HepG2 (cell line): ENCODE measurements around the gene EIF4A3. TPM values are rescaled to one million over a fixed set of nuclear protein-coding genes. Genes with fewer than 3 reads are reported as not detected.

Experiments
- GTF2F1 ChIP-seq: fragments of 150-350 bp; IDR thresholded peaks from 2 replicates; pipeline ENCODE4 v1.6.1; 2014; ENCODE audit warnings: low read length
- HMG20A ChIP-seq: IDR thresholded peaks from 2 replicates; pipeline ENCODE4 v1.6.1; 2016; ENCODE audit warnings: borderline replicate concordance
- IKZF1 ChIP-seq: fragments of 450-650 bp; IDR thresholded peaks from 2 replicates; pipeline ENCODE4 v1.7.1; 2016
- NAIF1 ChIP-seq: sonication (generic); formaldehyde crosslinking; IDR thresholded peaks from 2 replicates; pipeline ENCODE4 v1.5.0; 2020; ENCODE audit warnings: mild to moderate bottlenecking, missing genetic modification reagents, borderline replicate concordance
- RFX1 ChIP-seq: fragments of 450-650 bp; IDR thresholded peaks from 2 replicates; pipeline ENCODE4 v1.6.1; 2017
- SAP130 ChIP-seq: IDR thresholded peaks from 2 replicates; pipeline ENCODE4 v1.6.1; 2016; ENCODE audit warnings: low read depth
- SP4 ChIP-seq: sonication (generic); formaldehyde crosslinking; IDR thresholded peaks from 2 replicates; pipeline ENCODE4 v1.8.1; 2023; ENCODE audit warnings: mild to moderate bottlenecking, missing genetic modification reagents
- TBX2 ChIP-seq: sonication (generic); formaldehyde crosslinking; IDR thresholded peaks from 2 replicates; pipeline ENCODE4 v1.5.0; 2020; ENCODE audit warnings: missing genetic modification reagents, mild to moderate bottlenecking, borderline replicate concordance
- TCF12 ChIP-seq, 2 experiments: fragments of 450-650 bp in 1 of 2; sonication (generic) in 1 of 2; formaldehyde crosslinking in 1 of 2; IDR thresholded peaks; 2 replicates each; pipeline versions ENCODE4 v1.6.1 to v1.8.0; 2017 to 2022; ENCODE audit warnings: antibody characterized with exemption in 1 of 2, mild to moderate bottlenecking in 1 of 2, missing genetic modification reagents in 1 of 2, moderate library complexity in 1 of 2
- YEATS4 ChIP-seq: sonication (generic); formaldehyde crosslinking; IDR thresholded peaks from 2 replicates; pipeline ENCODE4 v1.4.0; 2020; ENCODE audit warnings: missing genetic modification reagents, borderline replicate concordance
- polyA plus RNA-seq, 8 experiments: library from polyadenylated mRNA; depleted of rRNA in 3 of 8; stranded (reverse) in 7 of 8; unstranded in 1 of 8; fragments of >200 nt; fragmentation: Illumina TruSeq in 4 of 8; extraction: Trizol in 4 of 8; gene quantifications; 2 replicates each; pipeline versions ENCODE4 v1.2.1 to v1.2.3, GENCODE V29; 2011 to 2016; ENCODE audit warnings: low read depth in 4 of 8, missing spikeins in 1 of 8, mixed read lengths in 1 of 8; ENCODE audit not compliant: insufficient read depth in 1 of 8
- total RNA-seq, 5 experiments: library from RNA; depleted of rRNA; stranded (reverse); fragments of >200 nt; fragmentation: Illumina TruSeq; extraction: Trizol; gene quantifications; 2 replicates each; pipeline ENCODE4 v1.2.3, GENCODE V29; 2016; ENCODE audit warnings: low read depth in 1 of 5
- TF ChIP-seq, protein P1 (sequence below): sonication (generic); formaldehyde crosslinking; IDR thresholded peaks from 2 replicates; pipeline ENCODE4 v1.9.0; 2022; ENCODE audit warnings: low read depth, missing genetic modification reagents
- TF ChIP-seq, protein P2 (sequence below): IDR thresholded peaks from 2 replicates; pipeline ENCODE4 v1.6.1; 2018; ENCODE audit warnings: missing genetic modification reagents
- TF ChIP-seq, protein P3 (sequence below): sonication (generic); formaldehyde crosslinking; conservative IDR thresholded peaks from 2 replicates; pipeline ENCODE4 v1.5.0; 2020; ENCODE audit warnings: missing genetic modification reagents
- TF ChIP-seq, protein P4 (sequence below), 2 experiments: sonication (generic) in 1 of 2; formaldehyde crosslinking in 1 of 2; IDR thresholded peaks; 2 replicates each; pipeline versions ENCODE4 v1.6.1 to v1.9.0; 2014 to 2022; ENCODE audit warnings: antibody characterized with exemption in 1 of 2, borderline replicate concordance in 1 of 2, inconsistent platforms in 1 of 2, low read depth in 1 of 2, missing genetic modification reagents in 1 of 2

Gene EIF4A3
- total and polyA plus RNA-seq, 2 of the 13 experiments (the other 11 are each of a cell fraction or from before 2014, with no cell fraction given) = 145 to 187 TPM

DNA sequence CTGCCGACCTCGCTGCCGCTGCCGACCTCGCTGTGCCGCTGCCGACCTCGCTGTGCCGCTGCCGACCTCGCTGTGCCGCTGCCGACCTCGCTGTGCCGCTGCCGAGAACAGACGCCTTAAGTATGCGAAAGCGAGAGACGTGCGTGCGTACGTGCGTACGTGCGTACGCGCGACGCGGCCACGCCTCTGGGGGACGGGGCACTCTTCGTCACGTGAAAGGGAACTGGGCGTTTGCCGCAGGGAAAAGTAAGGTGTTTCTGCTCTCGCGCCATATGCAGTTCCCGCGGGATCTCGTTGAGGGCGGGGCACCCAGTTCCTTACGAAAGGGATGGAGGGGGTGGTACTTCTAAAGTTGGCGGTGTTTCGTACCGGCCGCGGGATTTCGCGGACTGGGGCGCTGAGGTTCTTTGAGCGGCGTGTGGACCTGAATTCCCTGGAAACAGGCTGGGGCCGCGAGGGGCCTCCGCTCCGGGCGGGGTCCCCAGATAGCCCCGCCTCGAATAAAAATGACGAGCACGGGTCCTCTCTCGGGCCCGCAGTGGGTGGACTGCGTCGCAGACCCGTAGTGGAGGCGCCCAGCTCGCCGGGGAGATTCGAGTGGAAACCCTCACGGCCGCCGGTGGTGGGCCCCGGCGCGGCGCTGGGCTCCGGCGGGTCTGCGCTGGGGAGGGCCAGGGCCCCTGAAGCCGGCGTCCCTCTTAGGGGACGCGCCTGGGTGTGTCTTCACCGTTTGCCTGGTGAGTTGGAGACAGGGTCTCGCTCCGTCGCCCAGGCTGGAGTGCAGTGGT, at the start of gene EIF4A3 (continued):
- TF ChIP-seq RFX1 (no peak), SAP130 (CRISPR knock-in tag) (peak; percentile 98), GTF2F1 (no peak), TBX2 (CRISPR knock-in tag) (peak; percentile 94), IKZF1 (no peak), HMG20A (CRISPR knock-in tag) (no peak), TCF12 (IDR thresholded peaks at IDR 0.05) (no peak), TCF12 (CRISPR knock-in tag; IDR thresholded peaks at IDR 0.05) (no peak; the same call in none of the 2 replicates), YEATS4 (CRISPR knock-in tag) (peak; percentile 98), SP4 (CRISPR knock-in tag) (peak; percentile 99), NAIF1 (peak; percentile 81; the same call in 1 of the 2 replicates)
- TF ChIP-seq, protein P1, sequence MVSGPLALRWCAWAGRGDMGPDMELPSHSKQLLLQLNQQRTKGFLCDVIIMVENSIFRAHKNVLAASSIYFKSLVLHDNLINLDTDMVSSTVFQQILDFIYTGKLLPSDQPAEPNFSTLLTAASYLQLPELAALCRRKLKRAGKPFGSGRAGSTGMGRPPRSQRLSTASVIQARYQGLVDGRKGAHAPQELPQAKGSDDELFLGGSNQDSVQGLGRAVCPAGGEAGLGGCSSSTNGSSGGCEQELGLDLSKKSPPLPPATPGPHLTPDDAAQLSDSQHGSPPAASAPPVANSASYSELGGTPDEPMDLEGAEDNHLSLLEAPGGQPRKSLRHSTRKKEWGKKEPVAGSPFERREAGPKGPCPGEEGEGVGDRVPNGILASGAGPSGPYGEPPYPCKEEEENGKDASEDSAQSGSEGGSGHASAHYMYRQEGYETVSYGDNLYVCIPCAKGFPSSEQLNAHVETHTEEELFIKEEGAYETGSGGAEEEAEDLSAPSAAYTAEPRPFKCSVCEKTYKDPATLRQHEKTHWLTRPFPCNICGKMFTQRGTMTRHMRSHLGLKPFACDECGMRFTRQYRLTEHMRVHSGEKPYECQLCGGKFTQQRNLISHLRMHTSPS (CRISPR knock-in tag) = 0 out of 2 replicates have a peak, but pooled peaks have one; percentile 1
- TF ChIP-seq, protein P2, sequence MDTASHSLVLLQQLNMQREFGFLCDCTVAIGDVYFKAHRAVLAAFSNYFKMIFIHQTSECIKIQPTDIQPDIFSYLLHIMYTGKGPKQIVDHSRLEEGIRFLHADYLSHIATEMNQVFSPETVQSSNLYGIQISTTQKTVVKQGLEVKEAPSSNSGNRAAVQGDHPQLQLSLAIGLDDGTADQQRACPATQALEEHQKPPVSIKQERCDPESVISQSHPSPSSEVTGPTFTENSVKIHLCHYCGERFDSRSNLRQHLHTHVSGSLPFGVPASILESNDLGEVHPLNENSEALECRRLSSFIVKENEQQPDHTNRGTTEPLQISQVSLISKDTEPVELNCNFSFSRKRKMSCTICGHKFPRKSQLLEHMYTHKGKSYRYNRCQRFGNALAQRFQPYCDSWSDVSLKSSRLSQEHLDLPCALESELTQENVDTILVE (CRISPR knock-in tag) = peak; percentile 65; the same call in 1 of the 2 replicates
- TF ChIP-seq, protein P3, sequence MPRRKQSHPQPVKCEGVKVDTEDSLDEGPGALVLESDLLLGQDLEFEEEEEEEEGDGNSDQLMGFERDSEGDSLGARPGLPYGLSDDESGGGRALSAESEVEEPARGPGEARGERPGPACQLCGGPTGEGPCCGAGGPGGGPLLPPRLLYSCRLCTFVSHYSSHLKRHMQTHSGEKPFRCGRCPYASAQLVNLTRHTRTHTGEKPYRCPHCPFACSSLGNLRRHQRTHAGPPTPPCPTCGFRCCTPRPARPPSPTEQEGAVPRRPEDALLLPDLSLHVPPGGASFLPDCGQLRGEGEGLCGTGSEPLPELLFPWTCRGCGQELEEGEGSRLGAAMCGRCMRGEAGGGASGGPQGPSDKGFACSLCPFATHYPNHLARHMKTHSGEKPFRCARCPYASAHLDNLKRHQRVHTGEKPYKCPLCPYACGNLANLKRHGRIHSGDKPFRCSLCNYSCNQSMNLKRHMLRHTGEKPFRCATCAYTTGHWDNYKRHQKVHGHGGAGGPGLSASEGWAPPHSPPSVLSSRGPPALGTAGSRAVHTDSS (CRISPR knock-in tag) = no peak
- TF ChIP-seq, protein P4, sequence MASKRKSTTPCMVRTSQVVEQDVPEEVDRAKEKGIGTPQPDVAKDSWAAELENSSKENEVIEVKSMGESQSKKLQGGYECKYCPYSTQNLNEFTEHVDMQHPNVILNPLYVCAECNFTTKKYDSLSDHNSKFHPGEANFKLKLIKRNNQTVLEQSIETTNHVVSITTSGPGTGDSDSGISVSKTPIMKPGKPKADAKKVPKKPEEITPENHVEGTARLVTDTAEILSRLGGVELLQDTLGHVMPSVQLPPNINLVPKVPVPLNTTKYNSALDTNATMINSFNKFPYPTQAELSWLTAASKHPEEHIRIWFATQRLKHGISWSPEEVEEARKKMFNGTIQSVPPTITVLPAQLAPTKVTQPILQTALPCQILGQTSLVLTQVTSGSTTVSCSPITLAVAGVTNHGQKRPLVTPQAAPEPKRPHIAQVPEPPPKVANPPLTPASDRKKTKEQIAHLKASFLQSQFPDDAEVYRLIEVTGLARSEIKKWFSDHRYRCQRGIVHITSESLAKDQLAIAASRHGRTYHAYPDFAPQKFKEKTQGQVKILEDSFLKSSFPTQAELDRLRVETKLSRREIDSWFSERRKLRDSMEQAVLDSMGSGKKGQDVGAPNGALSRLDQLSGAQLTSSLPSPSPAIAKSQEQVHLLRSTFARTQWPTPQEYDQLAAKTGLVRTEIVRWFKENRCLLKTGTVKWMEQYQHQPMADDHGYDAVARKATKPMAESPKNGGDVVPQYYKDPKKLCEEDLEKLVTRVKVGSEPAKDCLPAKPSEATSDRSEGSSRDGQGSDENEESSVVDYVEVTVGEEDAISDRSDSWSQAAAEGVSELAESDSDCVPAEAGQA (IDR thresholded peaks at IDR 0.05; ENCODE audit: low read depth) = peak; percentile 48; the same call in 1 of the 2 replicates
- TF ChIP-seq, protein P4 (CRISPR knock-in tag; IDR thresholded peaks at IDR 0.05; ENCODE audit: borderline replicate concordance) = peak; percentile 77; the same call in 1 of the 2 replicates
